Neutrophil (primary cell): ENCODE measurements around the gene CXorf65.

Experiments
- H3K27ac ChIP-seq: fragments of 200-600 bp; sonication (generic); 2 replicates; pipeline ENCODE4 v1.5.1; 2016; ENCODE audit warnings: mild to moderate bottlenecking, moderate library complexity
- H3K27me3 ChIP-seq: fragments of 200-600 bp; sonication (generic); 2 replicates; pipeline ENCODE4 v1.6.0; 2016; ENCODE audit warnings: mild to moderate bottlenecking
- H3K36me3 ChIP-seq: fragments of 200-600 bp; sonication (generic); 2 replicates; pipeline ENCODE4 v1.5.1; 2017
- H3K4me1 ChIP-seq, 2 experiments: fragments of 200-600 bp in 1 of 2; sonication (generic) in 1 of 2; 1 replicate in 1 of 2; 2 replicates in 1 of 2; pipeline versions ENCODE4 v1.5.1 to v1.6.1; 2013 to 2016; ENCODE audit warnings: low read depth in 1 of 2, low read length in 1 of 2, mild to moderate bottlenecking in 1 of 2, moderate library complexity in 1 of 2; ENCODE audit not compliant: control insufficient read depth in 1 of 2, insufficient read depth in 1 of 2
- H3K4me3 ChIP-seq, 2 experiments: fragments of 200-600 bp in 1 of 2; sonication (generic) in 1 of 2; 1 replicate in 1 of 2; 2 replicates in 1 of 2; pipeline ENCODE4 v1.5.1; 2013 to 2016; ENCODE audit warnings: low read depth in 1 of 2, low read length in 1 of 2, mild to moderate bottlenecking in 1 of 2, moderate library complexity in 1 of 2
- H3K9me3 ChIP-seq: fragments of 200-600 bp; sonication (generic); 2 replicates; pipeline ENCODE4 v1.5.1; 2016
- CTCF ChIP-seq: fragments of 200-600 bp; sonication (generic); IDR thresholded peaks from 2 replicates; pipeline ENCODE4 v1.5.1; 2016; ENCODE audit warnings: antibody characterized with exemption

CXorf65 gene

GRCh38 chrX:71105628-71106027, 912 bp downstream of the CXorf65 start:
- Histone ChIP-seq H3K36me3 (peaks cover 34% of the 10 kb centered on the region), H3K27ac (peak overlapping the region; percentile 56), H3K27me3 (no peaks in the 10 kb centered on the region), H3K9me3 (no peaks in the 10 kb centered on the region), H3K4me1 (peaks cover 51 to 61% of the 10 kb centered on the region in 2 experiments), H3K4me3 (no peak overlapping the region)
- no peak for TF ChIP-seq CTCF

GRCh38 chrX:71103110-71103983, 3.2 kb downstream of the CXorf65 start:
- peaks cover 28% of the 10 kb centered on the region for H3K36me3 ChIP-seq
- no peaks in the 10 kb centered on the region for H3K9me3 ChIP-seq
- H3K27ac ChIP-seq = peak overlapping the region; percentile 70
- TF ChIP-seq CTCF = no peak
- H3K4me3 ChIP-seq = no peak overlapping the region
- peaks cover 39 to 42% of the 10 kb centered on the region in 2 experiments for H3K4me1 ChIP-seq
- no peaks in the 10 kb centered on the region for H3K27me3 ChIP-seq

- peaks cover 40 to 43% of the 10 kb centered on the region in 2 experiments for H3K4me1 ChIP-seq
- H3K9me3 ChIP-seq = no peaks in the 10 kb centered on the region
- H3K4me3 ChIP-seq = no peak overlapping the region
- H3K27me3 ChIP-seq = no peaks in the 10 kb centered on the region
- H3K36me3 ChIP-seq = peaks cover 19% of the 10 kb centered on the region
- peak overlapping the region; percentile 70 for H3K27ac ChIP-seq
- no peak for TF ChIP-seq CTCF
Measured at GRCh38 chrX:71102292-71102691, 4.2 kb downstream of the CXorf65 start.

GRCh38 chrX:71100581-71101505, 5.7 kb downstream of the CXorf65 start:
- Histone ChIP-seq H3K27me3 (no peaks in the 10 kb centered on the region), H3K27ac (no peak overlapping the region), H3K4me3 (no peak overlapping the region), H3K9me3 (no peaks in the 10 kb centered on the region), H3K4me1 (peaks cover 42 to 45% of the 10 kb centered on the region in 2 experiments), H3K36me3 (peaks cover 18% of the 10 kb centered on the region)
- TF ChIP-seq CTCF = no peak

- H3K4me1 ChIP-seq = peaks cover 46 to 52% of the 10 kb centered on the region in 2 experiments
- H3K9me3 ChIP-seq = no peaks in the 10 kb centered on the region
- no peak overlapping the region for H3K4me3 ChIP-seq
- no peak for TF ChIP-seq CTCF
- H3K27ac ChIP-seq = no peak overlapping the region
- H3K27me3 ChIP-seq = no peaks in the 10 kb centered on the region
- peaks cover 18% of the 10 kb centered on the region for H3K36me3 ChIP-seq
Measured at GRCh38 chrX:71099736-71100135, 6.8 kb downstream of the CXorf65 start.
